PFSK-1 (cell line): Measurements from ENCODE around the gene FAM124A.

Experiments
- POLR2AphosphoS5 ChIP-seq: IDR thresholded peaks from 2 replicates; pipeline ENCODE4 v1.6.1; 2012; ENCODE audit warnings: low read depth, mild to moderate bottlenecking, control low read depth, low read length, moderate library complexity
- TF ChIP-seq, protein P1 (sequence below), 2 experiments: IDR thresholded peaks; 2 replicates each; pipeline versions ENCODE4 v1.6.1 to v1.8.0; 2011 to 2012; ENCODE audit warnings: low read depth in 2 of 2, low read length in 2 of 2, control low read depth in 1 of 2, inconsistent platforms in 1 of 2, mild to moderate bottlenecking in 1 of 2, moderate library complexity in 1 of 2; ENCODE audit not compliant: insufficient read depth in 1 of 2

DNA sequence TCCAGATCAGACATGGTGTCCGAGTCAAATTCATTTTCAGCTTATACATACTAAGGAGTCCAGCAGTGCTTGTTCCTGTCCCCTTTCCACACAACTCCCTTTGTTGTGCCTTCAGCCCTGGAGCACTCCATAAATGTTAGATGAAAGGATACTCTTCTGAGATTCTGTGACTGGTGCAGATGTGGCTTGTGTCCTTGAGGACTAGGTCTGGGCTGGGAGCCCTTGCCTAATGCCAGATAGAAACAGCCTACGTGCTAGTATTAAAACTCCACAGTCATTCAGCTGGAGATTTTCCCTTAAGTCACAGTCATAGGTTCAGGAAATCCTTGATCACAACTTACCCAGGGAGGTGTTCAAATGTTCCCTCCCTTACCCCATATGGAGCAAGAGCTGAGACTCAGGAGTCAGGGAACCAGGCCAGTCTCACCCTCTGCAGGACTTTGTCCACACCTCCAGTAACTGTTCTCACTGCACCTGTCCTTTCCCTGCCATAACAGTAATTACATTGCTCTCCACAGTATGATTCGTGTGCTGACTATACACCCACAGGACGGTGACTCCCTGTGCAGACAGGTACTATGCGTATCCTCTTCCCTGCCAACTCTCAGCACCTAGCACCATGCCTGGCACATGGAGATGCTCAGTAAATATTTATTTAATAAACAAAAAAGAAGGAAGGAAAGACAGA is 101.8 kb downstream of the FAM124A start:
- TF ChIP-seq POLR2AphosphoS5 = no peak
- TF ChIP-seq, protein P1, sequence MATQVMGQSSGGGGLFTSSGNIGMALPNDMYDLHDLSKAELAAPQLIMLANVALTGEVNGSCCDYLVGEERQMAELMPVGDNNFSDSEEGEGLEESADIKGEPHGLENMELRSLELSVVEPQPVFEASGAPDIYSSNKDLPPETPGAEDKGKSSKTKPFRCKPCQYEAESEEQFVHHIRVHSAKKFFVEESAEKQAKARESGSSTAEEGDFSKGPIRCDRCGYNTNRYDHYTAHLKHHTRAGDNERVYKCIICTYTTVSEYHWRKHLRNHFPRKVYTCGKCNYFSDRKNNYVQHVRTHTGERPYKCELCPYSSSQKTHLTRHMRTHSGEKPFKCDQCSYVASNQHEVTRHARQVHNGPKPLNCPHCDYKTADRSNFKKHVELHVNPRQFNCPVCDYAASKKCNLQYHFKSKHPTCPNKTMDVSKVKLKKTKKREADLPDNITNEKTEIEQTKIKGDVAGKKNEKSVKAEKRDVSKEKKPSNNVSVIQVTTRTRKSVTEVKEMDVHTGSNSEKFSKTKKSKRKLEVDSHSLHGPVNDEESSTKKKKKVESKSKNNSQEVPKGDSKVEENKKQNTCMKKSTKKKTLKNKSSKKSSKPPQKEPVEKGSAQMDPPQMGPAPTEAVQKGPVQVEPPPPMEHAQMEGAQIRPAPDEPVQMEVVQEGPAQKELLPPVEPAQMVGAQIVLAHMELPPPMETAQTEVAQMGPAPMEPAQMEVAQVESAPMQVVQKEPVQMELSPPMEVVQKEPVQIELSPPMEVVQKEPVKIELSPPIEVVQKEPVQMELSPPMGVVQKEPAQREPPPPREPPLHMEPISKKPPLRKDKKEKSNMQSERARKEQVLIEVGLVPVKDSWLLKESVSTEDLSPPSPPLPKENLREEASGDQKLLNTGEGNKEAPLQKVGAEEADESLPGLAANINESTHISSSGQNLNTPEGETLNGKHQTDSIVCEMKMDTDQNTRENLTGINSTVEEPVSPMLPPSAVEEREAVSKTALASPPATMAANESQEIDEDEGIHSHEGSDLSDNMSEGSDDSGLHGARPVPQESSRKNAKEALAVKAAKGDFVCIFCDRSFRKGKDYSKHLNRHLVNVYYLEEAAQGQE (IDR thresholded peaks at IDR 0.05; ENCODE audit: insufficient read depth in 1 of 2, low read depth in 2 of 2, low read length in 2 of 2) = no peak
